Measurements from ENCODE around the gene PTPRG.
"Not testable (repeated sequence)": the region's sequence is repeated elsewhere in the genome, so short reads cannot be mapped to it uniquely, and the experiment has no call there.

Gene PTPRG

GRCh38 chr3:61724801-61725200 is 163.4 kb downstream of the PTPRG start:
- DNase-seq (ENCODE audit: low read depth in 2 of 2) = no peak

- DNase-seq (ENCODE audit: low read depth in 2 of 2) = no peak
Observed at GRCh38 chr3:61725851-61726333, 164.5 kb downstream of the PTPRG start.

GRCh38 chr3:61727435-61727834 is 166.1 kb downstream of the PTPRG start:
- DNase-seq (ENCODE audit: low read depth in 2 of 2) = no peak

GRCh38 chr3:61729038-61729634 is 167.8 kb downstream of the PTPRG start:
- no peak for DNase-seq (ENCODE audit: low read depth in 2 of 2)

GRCh38 chr3:61730056-61730455 is 168.7 kb downstream of the PTPRG start:
- DNase-seq (ENCODE audit: low read depth in 2 of 2) = no peak

GRCh38 chr3:61730577-61731231 is 169.3 kb downstream of the PTPRG start:
- no peak for DNase-seq (ENCODE audit: low read depth in 2 of 2)

- no peak for DNase-seq (ENCODE audit: low read depth in 2 of 2)
Observed at GRCh38 chr3:61733000-61733399, 171.6 kb downstream of the PTPRG start.

- no peak for DNase-seq (ENCODE audit: low read depth in 2 of 2)
Observed at GRCh38 chr3:61733876-61734275, 172.5 kb downstream of the PTPRG start.

- DNase-seq (ENCODE audit: low read depth in 2 of 2) = no peak
Observed at GRCh38 chr3:61734749-61735686, 173.6 kb downstream of the PTPRG start.

- no peak for DNase-seq (ENCODE audit: low read depth in 2 of 2)
Observed at GRCh38 chr3:61736506-61736905, 175.1 kb downstream of the PTPRG start.

GRCh38 chr3:61739640-61740039 is 178.3 kb downstream of the PTPRG start:
- DNase-seq (ENCODE audit: low read depth in 2 of 2) = no peak

GRCh38 chr3:61740494-61740893 is 179.1 kb downstream of the PTPRG start:
- no peak for DNase-seq (ENCODE audit: low read depth in 2 of 2)

GRCh38 chr3:61741551-61741950 is 180.2 kb downstream of the PTPRG start:
- DNase-seq (ENCODE audit: low read depth in 2 of 2) = no peak

- DNase-seq (ENCODE audit: low read depth in 2 of 2) = no peak
Observed at GRCh38 chr3:61742006-61742405, 180.6 kb downstream of the PTPRG start.

- DNase-seq (ENCODE audit: low read depth in 2 of 2) = no peak
Observed at GRCh38 chr3:61743067-61743466, 181.7 kb downstream of the PTPRG start.

- no peak for DNase-seq (ENCODE audit: low read depth in 2 of 2)
Observed at GRCh38 chr3:61743686-61744242, 182.4 kb downstream of the PTPRG start.

GRCh38 chr3:61748288-61748687 is 186.9 kb downstream of the PTPRG start:
- no peak for DNase-seq (ENCODE audit: low read depth in 2 of 2)

- no peak for DNase-seq (ENCODE audit: low read depth in 2 of 2)
Observed at GRCh38 chr3:61750766-61751165, 189.4 kb downstream of the PTPRG start.

- no peak for DNase-seq (ENCODE audit: low read depth in 2 of 2)
Observed at GRCh38 chr3:61758839-61759238, 197.5 kb downstream of the PTPRG start.

- not testable (repeated sequence) for DNase-seq (ENCODE audit: low read depth in 2 of 2)
Observed at GRCh38 chr3:61760783-61761182, 199.4 kb downstream of the PTPRG start.

- DNase-seq (ENCODE audit: low read depth in 2 of 2) = no peak
Observed at GRCh38 chr3:61761694-61762430, 200.5 kb downstream of the PTPRG start.

Data from activated CD4-positive, alpha-beta T cell treated with anti-CD3 and anti-CD28 coated beads for 24 hours (primary cell).